GM18505 (cell line): ENCODE data around the gene TLL2.

ENCODE experiments used
- ATAC-seq: cut with Tn5 transposase; IDR thresholded peaks from one replicate; pipeline ENCODE4 v1.9.1; 2021; ENCODE audit not compliant: unreplicated experiment
- POLR2A ChIP-seq: IDR thresholded peaks from 4 replicates; pipeline ENCODE4 v1.6.1; 2011; ENCODE audit warnings: borderline replicate concordance; ENCODE audit not compliant: insufficient read depth, insufficient read length; ENCODE audit errors: extremely low read depth

Gene TLL2

DNA sequence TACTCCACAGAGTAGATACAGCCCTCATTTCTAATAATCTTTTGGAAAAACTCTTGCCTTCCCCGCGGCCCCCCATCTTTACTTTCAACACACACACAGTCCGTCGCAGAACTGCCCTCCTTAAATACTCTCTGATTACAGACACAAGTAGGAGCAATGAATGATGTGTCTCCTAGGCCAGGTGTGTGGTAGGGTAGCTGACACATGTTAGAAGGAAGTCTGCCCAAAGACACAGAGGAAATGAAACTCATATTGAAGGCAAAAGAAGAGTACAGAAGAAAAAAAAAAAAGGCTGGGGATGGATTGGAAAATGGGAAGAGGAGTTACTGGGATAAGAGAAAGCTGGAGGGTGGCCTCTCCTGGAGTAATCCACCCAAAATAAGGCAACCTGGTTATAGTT, 169.5 kb downstream of the TLL2 start:
- no peak for ATAC-seq
- TF ChIP-seq POLR2A, result no peak

GRCh38 chr10:96342402-96342801, 171.3 kb downstream of the TLL2 start:
- no peak for ATAC-seq

DNA sequence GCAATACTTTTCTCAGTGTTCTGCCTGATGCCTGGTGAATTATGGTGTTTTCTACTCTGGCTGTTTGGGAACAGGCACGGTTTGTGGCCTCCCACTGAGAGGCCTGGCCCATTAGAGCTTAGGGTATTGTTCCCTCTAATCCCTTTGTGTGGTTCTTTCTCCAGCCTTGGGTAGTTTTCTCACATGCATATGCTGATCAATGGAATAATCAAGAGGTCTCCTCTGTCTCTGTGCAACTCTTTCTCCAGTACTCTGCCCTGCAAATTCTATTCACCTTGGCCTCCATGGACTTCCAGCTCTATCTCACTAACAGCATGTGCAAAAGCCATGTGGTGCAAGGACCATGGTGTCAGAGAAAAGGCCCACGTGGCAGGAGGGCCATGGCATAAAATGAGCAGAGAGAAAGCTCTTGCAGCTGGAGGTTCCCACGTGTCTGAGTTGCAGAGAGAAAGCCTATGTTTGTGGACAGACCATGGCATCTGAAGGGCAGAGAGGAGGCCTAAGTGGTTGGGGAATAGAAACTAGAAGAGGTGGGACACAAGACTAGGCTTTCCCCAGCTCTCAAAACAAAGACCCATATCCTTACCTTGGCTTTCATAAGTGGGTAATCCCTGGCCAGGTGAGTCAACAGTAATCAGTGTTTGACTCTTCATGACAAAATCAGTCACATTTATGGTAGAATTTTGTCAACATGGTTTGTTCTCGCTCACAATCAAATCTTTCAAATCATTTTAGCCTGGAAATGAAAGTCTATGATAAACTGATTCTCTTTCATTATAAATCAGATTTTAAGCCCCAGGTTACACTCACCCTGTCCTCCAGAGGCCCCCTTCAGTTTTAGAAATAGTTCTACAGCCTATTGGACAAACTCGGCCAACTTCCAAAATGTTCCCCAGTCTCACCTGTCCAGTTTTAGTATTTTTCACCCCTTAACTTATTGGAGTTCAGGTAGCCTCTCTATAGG, 172.2 kb downstream of the TLL2 start:
- no peak for TF ChIP-seq POLR2A
- no peak for ATAC-seq

More at GRCh38 chr10:96342402-96342801, 171.3 kb downstream of the TLL2 start:
- no peak for TF ChIP-seq POLR2A

GRCh38 chr10:96339956-96340904, 173.5 kb downstream of the TLL2 start:
- ATAC-seq, result no peak
- no peak for TF ChIP-seq POLR2A

GRCh38 chr10:96339383-96339782, 174.3 kb downstream of the TLL2 start:
- no peak for ATAC-seq

DNA sequence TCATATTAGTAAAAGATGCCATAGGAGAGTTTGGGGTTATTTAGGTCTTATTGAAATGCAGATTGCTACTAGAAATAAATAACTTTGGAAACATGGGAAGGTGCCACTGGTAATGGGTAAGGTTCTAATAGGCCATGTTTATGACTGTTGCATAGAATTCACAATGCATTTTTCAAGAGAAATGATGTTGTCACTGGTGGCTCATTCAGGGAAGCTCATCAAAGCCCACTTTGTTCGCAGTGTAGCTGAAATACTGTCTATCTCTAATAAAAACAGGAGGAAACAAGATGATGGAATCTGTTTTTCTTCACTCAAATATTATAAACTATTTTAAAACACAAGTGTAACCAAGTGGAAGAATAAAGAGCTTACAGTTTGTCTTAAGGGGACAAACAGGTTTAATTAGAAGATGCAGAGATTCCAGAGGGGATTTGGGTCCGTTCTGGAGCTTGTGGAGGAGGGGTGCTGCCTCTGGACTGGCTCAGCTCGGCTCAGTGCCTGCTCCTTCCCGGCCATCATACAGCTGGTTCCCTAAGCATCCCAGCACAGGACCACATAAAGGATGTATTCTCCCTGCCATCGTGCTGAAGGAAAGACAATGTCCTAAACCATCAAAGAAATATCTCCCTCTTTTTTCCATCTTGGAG, 175.3 kb downstream of the TLL2 start:
- TF ChIP-seq POLR2A, result no peak
- no peak for ATAC-seq

More at GRCh38 chr10:96339383-96339782, 174.3 kb downstream of the TLL2 start:
- TF ChIP-seq POLR2A, result no peak

DNA sequence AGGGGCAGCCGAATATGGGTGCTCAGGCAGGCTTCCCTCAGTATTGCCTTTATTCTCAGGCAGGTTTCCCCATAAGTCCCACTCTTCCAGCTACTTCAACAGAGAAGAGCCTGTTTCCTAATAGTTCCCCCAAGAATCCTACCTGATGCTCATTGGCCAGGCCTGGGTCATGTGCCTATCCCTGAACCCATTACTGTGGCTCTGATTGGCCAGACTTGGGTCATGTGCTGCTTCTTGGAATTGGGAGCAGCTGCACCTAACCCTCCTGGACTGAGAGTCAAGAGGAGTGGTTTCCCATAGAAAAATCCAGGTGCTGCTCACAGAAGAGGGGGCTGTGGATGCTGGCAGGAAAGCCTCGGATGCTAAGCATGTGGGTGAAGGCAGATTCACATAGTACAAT, 176.6 kb downstream of the TLL2 start:
- no peak for ATAC-seq
- TF ChIP-seq POLR2A, result no peak

GRCh38 chr10:96334616-96335526, 178.9 kb downstream of the TLL2 start:
- no peak for ATAC-seq
- TF ChIP-seq POLR2A, result no peak

DNA sequence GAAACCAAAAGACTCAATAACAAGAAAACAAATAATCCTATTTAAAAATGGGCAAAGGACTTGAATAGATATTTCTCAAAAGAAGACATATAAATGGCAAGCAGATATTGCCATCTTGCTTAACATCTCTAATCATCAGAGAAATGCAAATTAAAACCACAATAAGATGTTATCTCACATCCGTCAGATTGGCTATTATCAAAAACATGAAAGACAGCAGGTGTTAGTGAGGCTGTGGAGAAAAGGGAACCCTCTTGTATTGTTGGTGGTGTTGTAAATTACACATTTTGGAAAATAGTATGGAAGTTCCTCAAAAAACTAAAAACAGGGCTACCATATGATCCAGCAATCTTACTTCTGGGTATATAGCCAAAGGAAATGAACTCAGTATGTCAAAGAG, 180.6 kb downstream of the TLL2 start:
- no peak for ATAC-seq
- no peak for TF ChIP-seq POLR2A

DNA sequence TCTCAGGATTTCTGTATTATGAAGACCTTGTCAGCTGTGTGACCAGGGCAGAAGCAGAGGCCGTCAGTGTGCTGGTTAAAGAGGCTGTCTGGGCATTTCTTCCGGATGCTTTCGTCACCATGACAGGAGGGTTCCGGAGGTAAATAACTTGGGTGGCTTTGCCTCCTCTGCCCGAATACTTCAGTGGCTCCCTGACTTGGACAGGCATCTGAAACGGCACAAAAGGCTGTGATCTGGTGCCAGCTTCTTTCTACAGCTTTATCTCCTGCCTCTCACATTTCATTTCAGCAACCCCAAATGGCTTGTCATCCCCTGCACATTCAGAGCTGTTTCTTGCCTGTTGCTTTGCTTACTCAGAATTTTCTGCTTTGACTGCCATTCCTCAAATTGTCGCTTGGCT, 186.3 kb downstream of the TLL2 start:
- no peak for TF ChIP-seq POLR2A

DNA sequence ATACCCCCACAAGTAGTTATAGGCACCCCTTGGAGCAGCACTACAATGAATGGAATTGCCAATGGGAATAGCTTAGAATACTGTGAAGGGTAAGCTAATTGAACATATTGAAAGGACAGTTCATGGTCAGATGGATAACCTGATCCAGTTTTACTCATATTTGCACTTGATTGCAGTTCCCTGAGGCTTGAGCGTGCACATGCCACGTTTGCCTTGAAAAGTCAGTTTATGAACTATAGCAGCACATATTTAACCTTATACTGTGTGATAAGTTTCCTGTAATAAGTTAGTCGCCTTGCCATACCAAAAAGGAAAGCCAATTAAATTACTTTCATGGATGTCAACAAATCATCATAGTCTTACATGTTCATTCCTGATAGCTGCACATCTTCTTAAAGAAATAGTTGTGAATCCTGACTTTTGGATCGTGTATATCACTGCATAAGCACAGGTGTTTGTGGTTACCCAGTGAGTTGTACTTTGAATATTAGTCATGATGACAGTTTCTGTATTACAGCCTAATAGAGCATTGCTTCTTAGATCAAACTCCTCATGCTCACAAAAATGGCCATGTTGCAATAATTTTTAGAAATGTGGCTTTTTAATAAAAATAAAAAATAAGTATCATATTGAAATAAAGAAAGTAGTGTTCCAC, 187.9 kb downstream of the TLL2 start:
- TF ChIP-seq POLR2A, result no peak
- ATAC-seq, result peak; percentile 92

More for the DNA sequence above, 186.3 kb downstream of the TLL2 start:
- ATAC-seq, result no peak
